Stimulated activated CD8-positive, alpha-beta memory T cell treated with anti-CD3 and anti-CD28 coated beads, Interleukin-12 subunit alpha, Interleukin-12 subunit beta, amount 100 ng/mL, for 1 hour (primary cell): ENCODE results near the gene CD19.
"Not testable (repeated sequence)": the region's sequence is repeated elsewhere in the genome, so short reads cannot be mapped to it uniquely, and the experiment has no call there.

Experiments
- DNase-seq: peaks from one replicate; pipeline ENCODE4 v3.0.0-alpha.2; 2020; ENCODE audit warnings: low read depth

The CD19 gene

GRCh38 chr16:28931801-28932225, at the start of gene CD19:
TSS of gene CD19 (plus strand) at chr16:28931971. CDS start at chr16:28932001, 30 bp downstream.
- DNase-seq, result no peak

- DNase-seq, result no peak
Measured at GRCh38 chr16:28882551-28883160, 49.1 kb upstream of the CD19 start.

GRCh38 chr16:28883221-28883996, 48.4 kb upstream of the CD19 start:
- DNase-seq, result no peak

- no peak for DNase-seq
Measured at GRCh38 chr16:28884045-28884444, 47.7 kb upstream of the CD19 start.

- DNase-seq, result no peak
Measured at GRCh38 chr16:28886945-28887344, 44.8 kb upstream of the CD19 start.

GRCh38 chr16:28890355-28890754, 41.4 kb upstream of the CD19 start:
- not testable (repeated sequence) for DNase-seq

- no peak for DNase-seq
Measured at GRCh38 chr16:28891964-28892890, 39.5 kb upstream of the CD19 start.

GRCh38 chr16:28893291-28893690, 38.5 kb upstream of the CD19 start:
- no peak for DNase-seq

GRCh38 chr16:28895609-28896008, 36.2 kb upstream of the CD19 start:
- DNase-seq, result no peak

- DNase-seq, result no peak
Measured at GRCh38 chr16:28897826-28898225, 33.9 kb upstream of the CD19 start.

GRCh38 chr16:28898266-28898665, 33.5 kb upstream of the CD19 start:
- no peak for DNase-seq

GRCh38 chr16:28898942-28899341, 32.8 kb upstream of the CD19 start:
- no peak for DNase-seq

GRCh38 chr16:28899882-28900590, 31.7 kb upstream of the CD19 start:
- DNase-seq, result no peak

GRCh38 chr16:28900601-28901000, 31.2 kb upstream of the CD19 start:
- DNase-seq, result no peak

GRCh38 chr16:28901862-28902261, 29.9 kb upstream of the CD19 start:
- DNase-seq, result no peak

- DNase-seq, result no peak
Measured at GRCh38 chr16:28902909-28903308, 28.9 kb upstream of the CD19 start.

GRCh38 chr16:28903344-28904042, 28.3 kb upstream of the CD19 start:
- DNase-seq, result no peak

- no peak for DNase-seq
Measured at GRCh38 chr16:28904363-28904762, 27.4 kb upstream of the CD19 start.

GRCh38 chr16:28904828-28905227, 26.9 kb upstream of the CD19 start:
- no peak for DNase-seq

GRCh38 chr16:28905229-28905754, 26.5 kb upstream of the CD19 start:
- no peak for DNase-seq

- DNase-seq, result no peak
Measured at GRCh38 chr16:28905800-28906372, 25.9 kb upstream of the CD19 start.
